ENCODE data around the gene KCNN3. TPM values are rescaled to one million over a fixed set of nuclear protein-coding genes. Genes with fewer than 3 reads are reported as not detected.

Gene KCNN3
- total and polyA plus RNA-seq, 2 of the 8 experiments (the other 6 are each of a cell fraction or from before 2014, with no cell fraction given) = 2.8 to 3.7 TPM

GRCh38 chr1:154822233-154822632, 47.8 kb downstream of the KCNN3 start:
- Histone ChIP-seq H3K27ac (ENCODE audit: low read depth, low read length) (no peak overlapping the region), H3K4ac (replicated peaks; ENCODE audit: insufficient read length, low read depth, low read length) (no peak overlapping the region), H3K36me3 (ENCODE audit: control insufficient read depth in 2 of 4, insufficient read depth in 4 of 4, low read length in 3 of 4) (no peaks in the 10 kb centered on the region), H3K79me2 (ENCODE audit: control insufficient read depth in 1 of 2, insufficient read depth in 2 of 2, low read length in 2 of 2) (no peaks in the 10 kb centered on the region), H3K56ac (replicated peaks; ENCODE audit: insufficient read length, low read depth, low read length) (no peak overlapping the region), H2BK15ac (ENCODE audit: low read length) (no peak overlapping the region), H2BK20ac (ENCODE audit: low read length) (no peak overlapping the region), H3K14ac (ENCODE audit: insufficient read length) (no peak overlapping the region), H3K18ac (ENCODE audit: extremely low read depth, low read length) (no peak overlapping the region; the same call in 1 of the 2 replicates), H4K5ac (ENCODE audit: insufficient read length, low read depth, low read length) (no peak overlapping the region), H2AFZ (ENCODE audit: low read length) (no peak overlapping the region), H2BK120ac (replicated peaks; ENCODE audit: low read depth, low read length) (no peak overlapping the region), H3K27me3 (replicated peaks in 1 of 4; ENCODE audit: control insufficient read depth in 3 of 4, extremely low read depth in 1 of 4, insufficient read depth in 3 of 4, low read length in 3 of 4) (no peaks in the 10 kb centered on the region), H3K23me2 (ENCODE audit: low read depth, low read length) (no peaks in the 10 kb centered on the region), H3K79me1 (ENCODE audit: low read depth, low read length) (no peaks in the 10 kb centered on the region), H3K9me3 (ENCODE audit: insufficient read depth in 2 of 2, low read depth in 1 of 2, low read length in 1 of 2) (no peaks in the 10 kb centered on the region), H3K4me3 (ENCODE audit: extremely low read depth in 1 of 4, insufficient read depth in 2 of 4, low read depth in 3 of 4, low read length in 4 of 4) (no peak overlapping the region), H2BK5ac (ENCODE audit: low read depth, low read length) (no peak overlapping the region), H4K91ac (replicated peaks; ENCODE audit: insufficient read length, low read length) (no peak overlapping the region), H3K9ac (replicated peaks in 1 of 4; ENCODE audit: extremely low read depth in 1 of 4, low read depth in 3 of 4, low read length in 3 of 4) (no peak overlapping the region), H2AK5ac (ENCODE audit: low read depth, low read length) (no peak overlapping the region), H2BK12ac (ENCODE audit: low read depth, low read length) (no peak overlapping the region), H4K20me1 (replicated peaks in 1 of 2; ENCODE audit: control insufficient read depth in 1 of 2, insufficient read depth in 2 of 2, low read length in 2 of 2) (no peaks in the 10 kb centered on the region), H3K23ac (ENCODE audit: insufficient read length) (no peak overlapping the region), H4K8ac (ENCODE audit: extremely low read depth, insufficient read depth, low read length) (no peak overlapping the region), H3K4me2 (ENCODE audit: insufficient read depth in 1 of 2, low read depth in 2 of 2, low read length in 2 of 2) (no peak overlapping the region), H3K4me1 (replicated peaks in 1 of 4; ENCODE audit: control insufficient read depth in 3 of 4, insufficient read depth in 4 of 4, low read length in 3 of 4) (peaks cover 0 to 2% (median 1%) of the 10 kb centered on the region in 4 experiments; a peak in 3 of 7 replicates)
- FAIRE-seq (no peak), DNase-seq (ENCODE audit: low read depth in 1 of 2, low spot score in 2 of 2) (no peak)
- CTCF ChIA-PET (ENCODE audit: partially characterized antibody) = interaction anchor here (1.1 to 2.0 kb wide), 5 partner anchors 9 to 62 kb away, joined by 3 to 7 read pairs (median 3); no protein-coding TSS in a partner anchor
- TF ChIP-seq SP4 (IDR thresholded peaks at IDR 0.05; ENCODE audit: low read length) (no peak), RXRA (IDR thresholded peaks at IDR 0.05; ENCODE audit: insufficient read depth, low read depth, low read length) (no peak), RAD21 (IDR thresholded peaks at IDR 0.05 in 1 of 2, conservative IDR thresholded peaks at IDR 0.05 in 1 of 2; ENCODE audit: low read depth in 2 of 2, low read length in 2 of 2) (no peak), TAF1 (IDR thresholded peaks at IDR 0.05; ENCODE audit: low read depth, low read length) (no peak), SIX5 (IDR thresholded peaks at IDR 0.05; ENCODE audit: low read depth, low read length) (no peak), EZH2 (IDR thresholded peaks at IDR 0.05; ENCODE audit: low read depth, low read length, severe bottlenecking) (no peak), CEBPB (IDR thresholded peaks at IDR 0.05; ENCODE audit: low read depth, low read length) (no peak), ATF3 (IDR thresholded peaks at IDR 0.05; ENCODE audit: insufficient read depth, low read depth, low read length) (no peak), JUND (IDR thresholded peaks at IDR 0.05; ENCODE audit: low read length) (no peak)
- POLR2A ChIA-PET (ENCODE audit: partially characterized antibody) = interaction anchor here (0.9 to 1.2 kb wide), 2 partner anchors 12 to 45 kb away, joined by 3 to 4 read pairs; no protein-coding TSS in a partner anchor
- WGBS, 2 experiments (ENCODE audit: extremely low coverage in 1 of 2, insufficient coverage in 1 of 2, insufficient read length in 1 of 2, insufficient replicate concordance in 2 of 2, low coverage in 1 of 2, low lambda C conversion rate in 2 of 2, missing lambda C conversion rate in 1 of 2) = 84% methylated on average over 10 of the region's 10 CpGs; no CpG with 5 or more reads in 1 of the 2 experiments
